Measurements from ENCODE around the gene KCNE4. TPM values are rescaled to one million over a fixed set of nuclear protein-coding genes. Genes with fewer than 3 reads are reported as not detected.

The KCNE4 gene
- total RNA-seq, 1 donor from 2014 or later = not detected

- no peak for DNase-seq (ENCODE audit: low read depth in 2 of 2)
Observed at GRCh38 chr2:223083402-223084070, 31.5 kb downstream of the KCNE4 start.

DNA sequence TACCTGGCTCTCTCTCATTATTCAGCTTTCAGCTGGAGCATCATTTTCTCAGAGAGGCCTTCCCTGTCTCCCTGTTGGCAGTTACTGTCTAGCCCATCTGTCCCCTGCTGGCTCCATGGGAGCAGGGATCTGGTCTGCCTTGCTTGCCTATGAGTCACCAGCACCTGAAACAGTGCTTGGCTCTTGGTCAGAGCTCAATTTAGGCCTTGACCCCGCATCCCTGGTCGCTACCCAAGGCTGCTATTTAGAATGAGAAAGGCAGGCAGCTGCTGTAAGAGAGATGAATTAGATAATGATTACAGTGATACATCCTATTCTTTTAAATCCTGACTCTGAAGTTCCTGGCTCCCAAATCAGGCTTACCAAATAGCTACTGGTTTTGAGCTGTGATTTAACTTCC is 32.9 kb downstream of the KCNE4 start:
- DNase-seq (ENCODE audit: low read depth in 2 of 2) = no peak

DNA sequence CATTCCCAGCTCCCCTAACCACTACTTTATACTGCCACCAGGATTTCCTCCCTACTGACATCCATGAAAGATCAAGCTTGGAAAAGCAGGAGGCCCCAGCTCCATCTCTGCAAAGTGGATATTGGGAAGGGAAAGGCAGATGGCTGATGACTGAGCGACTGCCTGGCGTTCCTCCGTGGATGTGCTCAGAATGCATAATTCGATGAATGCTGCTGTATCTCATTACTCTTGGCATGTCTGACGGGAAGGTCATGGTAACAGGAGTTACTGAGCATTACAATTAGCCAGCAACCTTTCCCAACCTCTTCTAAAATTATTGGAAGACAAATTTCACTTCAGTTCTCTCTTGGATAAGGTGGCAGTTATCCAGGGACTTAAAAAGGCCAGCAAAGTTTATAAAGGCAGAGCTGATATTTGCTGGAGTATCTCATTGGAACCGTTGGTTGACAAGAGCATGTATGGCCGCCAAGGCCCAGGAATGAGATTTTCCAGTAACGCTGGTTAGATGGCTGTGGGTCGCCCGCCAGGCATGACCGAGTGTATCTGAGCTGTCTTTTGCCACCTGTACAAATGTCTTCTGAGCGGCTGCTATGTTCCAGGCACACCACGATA is 34.5 kb downstream of the KCNE4 start:
- no peak for DNase-seq (ENCODE audit: low read depth in 2 of 2)

DNA sequence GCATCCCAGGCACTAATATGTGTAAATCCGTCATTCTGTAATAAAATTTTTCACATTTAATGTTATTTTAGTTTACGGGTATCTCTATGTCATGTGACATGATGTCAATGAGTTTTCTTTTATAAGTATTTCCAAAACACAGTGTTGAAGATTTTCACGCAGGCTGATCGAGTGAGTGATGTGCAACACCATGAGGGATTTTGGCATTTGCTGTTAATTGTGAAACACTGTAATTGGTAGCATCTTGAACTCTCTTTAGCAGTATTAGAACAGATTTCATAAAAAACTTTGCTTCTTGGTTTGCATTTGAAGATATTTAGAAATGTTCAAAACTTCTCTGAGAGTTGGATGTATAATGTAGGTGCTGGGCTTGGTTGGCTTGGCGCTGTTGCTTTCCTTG is 35.5 kb downstream of the KCNE4 start:
- no peak for DNase-seq (ENCODE audit: low read depth in 2 of 2)

- DNase-seq (ENCODE audit: low read depth in 2 of 2) = peak in 1 of 2 donors; percentile 9
Observed at GRCh38 chr2:223088866-223089265, 36.9 kb downstream of the KCNE4 start.

GRCh38 chr2:223090039-223090438 is 38.0 kb downstream of the KCNE4 start:
- no peak for DNase-seq (ENCODE audit: low read depth in 2 of 2)

GRCh38 chr2:223090540-223091235 is 38.7 kb downstream of the KCNE4 start:
- DNase-seq (ENCODE audit: low read depth in 2 of 2) = no peak

- DNase-seq (ENCODE audit: low read depth in 2 of 2) = no peak
Observed at GRCh38 chr2:223092667-223093066, 40.7 kb downstream of the KCNE4 start.

GRCh38 chr2:223093436-223094241 is 41.6 kb downstream of the KCNE4 start:
- no peak for DNase-seq (ENCODE audit: low read depth in 2 of 2)

GRCh38 chr2:223095207-223095606 is 43.2 kb downstream of the KCNE4 start:
- no peak for DNase-seq (ENCODE audit: low read depth in 2 of 2)

DNA sequence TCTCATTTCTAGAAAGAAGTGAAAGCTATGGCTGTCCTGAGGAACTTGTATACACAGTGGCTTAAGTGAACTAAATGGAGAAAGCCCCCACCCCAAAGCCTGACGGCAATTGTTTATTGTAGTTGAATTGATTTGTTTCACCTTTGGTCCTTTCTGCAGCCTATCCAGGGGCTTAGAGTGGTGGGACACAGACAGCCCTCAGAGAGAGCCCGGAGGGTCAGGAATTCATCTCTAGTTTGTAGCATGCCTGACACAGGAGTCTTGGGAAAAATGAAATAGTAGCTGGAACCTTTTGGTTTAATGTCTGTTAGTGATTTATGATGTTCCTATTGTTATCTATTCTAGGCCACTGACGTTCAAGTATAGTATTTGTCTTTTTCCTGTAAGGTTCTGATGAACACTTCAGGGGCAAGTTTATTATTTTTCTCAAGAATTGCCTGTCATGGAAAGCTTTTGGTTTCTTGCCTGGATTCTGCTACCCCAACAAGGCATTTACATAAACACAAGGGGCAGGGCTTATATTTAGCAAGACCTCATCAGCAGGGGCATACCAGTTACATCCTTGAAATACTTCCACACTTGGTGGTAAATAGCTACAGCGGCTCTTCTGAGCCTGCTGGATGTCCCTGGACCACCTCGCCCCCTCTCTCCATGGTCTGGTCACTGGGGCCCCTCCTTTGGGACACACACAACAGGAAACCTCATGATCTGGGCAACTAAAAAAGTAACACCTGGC is 44.4 kb downstream of the KCNE4 start:
- DNase-seq (ENCODE audit: low read depth in 2 of 2) = no peak

GRCh38 chr2:223097888-223098383 is 45.9 kb downstream of the KCNE4 start:
- DNase-seq (ENCODE audit: low read depth in 2 of 2) = no peak

DNA sequence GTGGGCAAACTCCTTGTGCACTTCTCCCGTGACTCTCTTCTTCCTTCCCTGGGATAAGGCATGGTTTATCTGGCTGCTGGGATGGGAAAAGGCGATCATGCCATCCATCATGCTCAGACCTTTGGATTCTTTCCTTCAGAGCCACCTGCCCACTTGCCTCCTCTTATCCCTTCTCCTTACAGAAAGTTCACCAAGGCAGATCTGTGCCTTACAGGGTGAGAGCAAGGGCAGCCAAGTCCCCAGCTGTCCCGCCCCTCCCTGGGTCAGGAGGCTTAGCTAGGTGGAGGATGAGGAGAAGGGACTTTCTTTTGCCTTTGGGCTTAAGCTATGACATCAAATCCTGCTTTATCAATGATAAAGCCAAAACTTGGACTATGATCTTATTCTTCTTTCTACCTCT is 47.6 kb downstream of the KCNE4 start:
- no peak for DNase-seq (ENCODE audit: low read depth in 2 of 2)

DNA sequence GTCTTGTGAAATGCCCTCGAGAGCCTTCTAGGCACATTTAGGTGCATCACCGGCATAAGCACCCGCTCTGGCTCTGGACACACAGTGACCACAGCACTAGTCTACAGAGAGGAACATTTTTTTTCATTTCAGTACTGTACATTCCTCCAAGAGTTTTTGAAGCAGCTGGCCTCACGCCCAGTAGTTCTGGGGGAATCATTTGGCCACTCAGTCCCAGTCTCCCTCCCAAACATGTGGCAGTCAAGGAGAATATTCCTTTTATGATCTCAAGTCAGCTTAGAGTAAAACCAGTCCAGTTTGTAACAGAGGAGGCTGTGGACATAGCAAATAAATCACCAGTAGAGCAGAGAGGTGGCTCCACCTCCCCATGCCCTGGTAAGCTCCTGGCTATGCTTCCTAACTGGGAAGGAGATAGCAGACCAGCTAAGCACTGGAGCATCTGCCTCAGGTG is 48.1 kb downstream of the KCNE4 start:
- DNase-seq (ENCODE audit: low read depth in 2 of 2) = no peak

DNA sequence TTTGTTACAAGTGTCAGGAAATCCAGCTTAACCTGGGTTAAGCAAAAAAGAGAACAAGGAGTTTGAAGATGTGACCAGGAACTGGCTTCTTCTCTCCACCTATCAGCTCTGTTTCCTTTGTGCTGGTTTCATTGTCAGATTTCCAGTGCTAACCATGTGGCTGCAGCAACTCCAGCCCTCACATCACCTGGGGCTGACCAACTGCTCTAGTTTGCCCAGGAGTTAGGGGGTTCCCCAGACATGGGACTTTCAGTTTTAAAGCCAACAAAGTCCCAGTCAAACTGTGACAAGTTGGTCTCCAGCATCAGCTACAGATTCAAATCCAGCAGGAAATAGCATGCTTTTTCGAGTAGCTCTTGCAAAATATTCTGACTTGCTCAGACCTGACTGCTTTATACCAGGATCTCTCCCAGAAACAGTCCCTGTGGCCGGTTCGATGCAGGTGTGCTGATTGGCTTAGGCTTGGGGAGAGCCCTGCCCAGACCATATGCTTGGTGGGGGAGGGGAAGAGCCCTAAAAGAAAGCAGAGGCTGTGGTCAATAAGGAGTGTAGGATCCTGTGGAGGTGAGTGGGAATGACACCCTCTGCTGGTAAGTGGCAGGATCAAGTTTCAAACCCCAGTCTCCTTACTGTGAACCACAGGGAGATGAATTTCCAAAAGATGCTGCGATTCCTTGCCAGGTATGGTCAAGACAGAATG is 49.5 kb downstream of the KCNE4 start:
- peak in 1 of 2 donors; percentile 29 for DNase-seq (ENCODE audit: low read depth in 2 of 2)

- DNase-seq (ENCODE audit: low read depth in 2 of 2) = peak in 1 of 2 donors; percentile 10
Observed at GRCh38 chr2:223102040-223102400, 50.0 kb downstream of the KCNE4 start.

DNA sequence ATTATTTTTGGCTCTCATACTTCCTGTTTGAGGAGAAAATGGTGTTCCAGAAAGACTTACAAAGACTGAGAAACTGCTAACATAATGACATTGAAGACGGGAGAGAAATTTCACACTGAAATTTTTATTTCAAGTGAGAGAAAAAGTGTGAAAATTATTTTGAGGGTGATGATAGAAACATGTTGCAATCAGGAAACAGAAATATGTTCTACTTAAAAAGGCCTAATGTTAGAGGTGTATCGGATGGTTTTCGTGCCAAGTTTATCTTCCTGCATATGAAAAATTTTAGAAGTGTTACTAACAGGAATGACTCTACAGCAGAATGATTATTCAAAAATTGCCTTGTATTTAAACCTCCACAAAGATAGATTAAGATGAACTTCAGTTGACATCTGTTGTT is 50.5 kb downstream of the KCNE4 start:
- DNase-seq (ENCODE audit: low read depth in 2 of 2) = peak; percentile 26 to 62

- DNase-seq (ENCODE audit: low read depth in 2 of 2) = no peak
Observed at GRCh38 chr2:223104336-223105132, 52.5 kb downstream of the KCNE4 start.
